GM12878 (cell line): ENCODE results near the gene ADAMTS18. TPM values are rescaled to one million over a fixed set of nuclear protein-coding genes. Genes with fewer than 3 reads are reported as not detected.

ENCODE experiments used
- BMI1 ChIP-seq: fragments of 450-650 bp; IDR thresholded peaks from 2 replicates; pipeline ENCODE4 v1.6.1; 2016; ENCODE audit warnings: mild to moderate bottlenecking, moderate library complexity, borderline replicate concordance
- ETV6 ChIP-seq, 2 experiments: fragments of 450-650 bp in 1 of 2; IDR thresholded peaks in 1 of 2; conservative IDR thresholded peaks in 1 of 2; 2 replicates each; pipeline ENCODE4 v1.6.1; 2014; ENCODE audit warnings: antibody characterized with exemption in 1 of 2, borderline replicate concordance in 1 of 2, low read depth in 1 of 2, mild to moderate bottlenecking in 1 of 2, moderate library complexity in 1 of 2
- EZH2 ChIP-seq: IDR thresholded peaks from 2 replicates; pipeline ENCODE4 v1.6.1; 2012; ENCODE audit warnings: low read depth, mild to moderate bottlenecking, control low read depth, inconsistent platforms, low read length, borderline replicate concordance; ENCODE audit not compliant: control insufficient read depth
- MYC ChIP-seq: IDR thresholded peaks from 2 replicates; pipeline ENCODE4 v1.6.1; 2011; ENCODE audit warnings: mild to moderate bottlenecking, low read length, moderate library complexity, inconsistent platforms; ENCODE audit not compliant: insufficient read depth, insufficient replicate concordance, insufficient read length, severe bottlenecking
- PBX3 ChIP-seq: IDR thresholded peaks from 2 replicates; pipeline ENCODE4 v1.6.1; 2011; ENCODE audit warnings: mild to moderate bottlenecking, low read depth, low read length, moderate library complexity; ENCODE audit not compliant: insufficient replicate concordance
- SUZ12 ChIP-seq: fragments of 200-600 bp; sonication (generic); IDR thresholded peaks from one replicate; pipeline ENCODE4 v1.6.1; 2018; ENCODE audit warnings: antibody characterized with exemption, mild to moderate bottlenecking; ENCODE audit not compliant: unreplicated experiment
- YY1 ChIP-seq: IDR thresholded peaks from 2 replicates; pipeline ENCODE4 v1.6.1; 2011; ENCODE audit warnings: low read depth, mild to moderate bottlenecking, low read length
- ZBTB40 ChIP-seq: fragments of 450-650 bp; IDR thresholded peaks from 2 replicates; pipeline ENCODE4 v1.6.1; 2016; ENCODE audit warnings: mild to moderate bottlenecking, moderate library complexity, borderline replicate concordance
- ZNF217 ChIP-seq: fragments of 450-650 bp; IDR thresholded peaks from 2 replicates; pipeline ENCODE4 v1.6.1; 2017; ENCODE audit warnings: antibody characterized with exemption, mild to moderate bottlenecking
- ZNF622 ChIP-seq: fragments of 450-650 bp; IDR thresholded peaks from 2 replicates; pipeline ENCODE4 v1.6.1; 2017; ENCODE audit warnings: mild to moderate bottlenecking, inconsistent platforms
- polyA plus RNA-seq, 11 experiments: library from polyadenylated mRNA; depleted of rRNA in 4 of 11; unstranded in 6 of 11; stranded (reverse) in 5 of 11; fragments of >200 nt; fragmentation: Nextera tagmentation in 4 of 11; fragmentation: Illumina TruSeq in 1 of 11; extraction: Ambion mirVana in 4 of 11; extraction: Trizol in 1 of 11; gene quantifications; 1 replicate in 1 of 11; 2 replicates in 10 of 11; pipeline versions ENCODE4 v1.2.1 to v1.2.3, GENCODE V29; 2011 to 2016; ENCODE audit warnings: inconsistent platforms in 2 of 11, missing spikeins in 2 of 11, low read depth in 1 of 11
- total RNA-seq, 4 experiments: library from RNA; depleted of rRNA in 3 of 4; stranded (reverse); fragments of >200 nt in 3 of 4; fragmentation: Illumina TruSeq in 1 of 4; extraction: Trizol in 1 of 4; gene quantifications; 2 replicates each; pipeline versions ENCODE4 v1.2.1 to v1.2.3, GENCODE V29; 2013 to 2021

Gene ADAMTS18
- total and polyA plus RNA-seq, 10 of the 15 experiments (the other 5 are each of a cell fraction or from before 2014, with no cell fraction given), result not detected

- no peak for TF ChIP-seq ZBTB40
- TF ChIP-seq ZNF217, result no peak
- TF ChIP-seq YY1, result no peak
- TF ChIP-seq ZNF622, result no peak
- no peak for TF ChIP-seq SUZ12
- no peak for TF ChIP-seq ETV6 (conservative IDR thresholded peaks at IDR 0.05 in 1 of 2, IDR thresholded peaks at IDR 0.05 in 1 of 2; ENCODE audit: borderline replicate concordance in 1 of 2, low read depth in 1 of 2)
- no peak for TF ChIP-seq BMI1
- no peak for TF ChIP-seq MYC
- no peak for TF ChIP-seq PBX3
- no peak for TF ChIP-seq EZH2
These were observed 758 bp downstream of the ADAMTS18 start (continued) for GRCh38 chr16:77434022-77434529.
